Breast epithelium (tissue), 4 donors: ENCODE measurements around the gene TPM2. TPM values are rescaled to one million over a fixed set of nuclear protein-coding genes. Genes with fewer than 3 reads are reported as not detected.
A peak's percentile ranks its signal among the peaks of the same experiment; 100 is the strongest.

Experiments
- DNase-seq, 2 donors: peaks; one replicate each; pipeline ENCODE4 v3.0.0-alpha.2; 2019; ENCODE audit warnings: low spot score in 2 of 2
- H3K27ac ChIP-seq, 2 donors: fragments of 200-600 bp; sonication (generic) in 1 of 2; one replicate each; pipeline ENCODE4 v1.5.1; 2016 to 2019; ENCODE audit warnings: mild to moderate bottlenecking in 1 of 2
- H3K27me3 ChIP-seq, 2 donors: fragments of 200-600 bp; sonication (generic) in 1 of 2; one replicate each; pipeline versions ENCODE4 v1.5.1 to v1.6.0; 2017 to 2019; ENCODE audit warnings: control low read depth in 1 of 2, mild to moderate bottlenecking in 1 of 2
- H3K36me3 ChIP-seq: fragments of 200-600 bp; one replicate; pipeline ENCODE4 v1.5.1; 2019
- H3K4me1 ChIP-seq, 2 donors: fragments of 200-600 bp; sonication (generic); one replicate each; pipeline ENCODE4 v1.5.1; 2016 to 2019; ENCODE audit warnings: control low read depth in 1 of 2
- H3K4me3 ChIP-seq, 3 donors: fragments of 200-600 bp; sonication (generic); 1 replicate in 2 of 3; 2 replicates in 1 of 3; pipeline ENCODE4 v1.5.1; 2016 to 2019; ENCODE audit warnings: mild to moderate bottlenecking in 3 of 3, moderate library complexity in 2 of 3
- H3K9me3 ChIP-seq, 2 donors: fragments of 200-600 bp; sonication (generic) in 1 of 2; one replicate each; pipeline ENCODE4 v1.5.1; 2016 to 2019; ENCODE audit warnings: control low read depth in 1 of 2
- CTCF ChIP-seq, 3 donors: fragments of 450-650 bp; IDR thresholded peaks; one replicate each; pipeline ENCODE4 v1.5.1; 2016 to 2017; ENCODE audit warnings: antibody characterized with exemption in 3 of 3, mild to moderate bottlenecking in 3 of 3, moderate library complexity in 3 of 3
- POLR2A ChIP-seq: fragments of 450-650 bp; IDR thresholded peaks from one replicate; pipeline ENCODE4 v1.6.1; 2016; ENCODE audit warnings: antibody characterized with exemption, mild to moderate bottlenecking, moderate library complexity
- POLR2AphosphoS5 ChIP-seq, 3 donors: sonication (generic); formaldehyde crosslinking; IDR thresholded peaks; one replicate each; pipeline ENCODE4 v1.6.1; 2017; ENCODE audit warnings: antibody characterized with exemption in 3 of 3
- intact Hi-C: fragments of 100-400 bp; cut with DNase I; formaldehyde crosslinking; loops from one replicate; pipeline ENCODE4 v1.15.1; 2023; ENCODE audit warnings: low total_unique reads
- total RNA-seq, 3 donors: library from RNA; depleted of rRNA; stranded (reverse); fragments of >200 nt; gene quantifications; one replicate each; pipeline ENCODE4 v1.1.0, GENCODE V29; 2016

Gene TPM2
- total RNA-seq, 3 donors from 2014 or later = 143 to 402 (median 258) TPM

DNA sequence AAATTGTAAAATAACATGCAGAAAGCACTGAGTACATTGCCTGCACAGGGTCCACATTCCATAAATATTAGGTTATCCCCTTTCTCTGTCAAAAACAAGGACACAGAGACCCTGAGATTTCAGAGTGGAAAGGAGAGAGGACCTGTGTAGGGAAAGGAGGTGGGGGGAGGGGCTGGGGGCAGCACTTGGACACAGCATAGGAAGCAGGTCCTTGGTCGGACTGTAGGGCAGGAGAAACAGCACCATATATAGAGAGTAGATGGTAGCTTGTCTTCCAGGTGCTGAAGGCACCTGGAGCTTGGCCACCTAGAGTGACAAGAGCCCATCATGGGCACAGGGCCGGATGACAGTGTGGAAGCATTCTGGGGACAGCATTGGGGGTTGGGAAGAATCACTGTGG, 2.4 kb downstream of the TPM2 start:
- H3K36me3 ChIP-seq = no peaks in the 10 kb centered on the region
- no peak for DNase-seq
- H3K4me3 ChIP-seq = peak overlapping the region; percentile 55 to 81 (median 68)
- intact Hi-C loops = no loop called here
- peaks cover 0 to 3% of the 10 kb centered on the region in 2 donors for H3K4me1 ChIP-seq
- H3K27me3 ChIP-seq = no peaks in the 10 kb centered on the region
- no peaks in the 10 kb centered on the region for H3K9me3 ChIP-seq
- no peak for TF ChIP-seq POLR2AphosphoS5 (IDR thresholded peaks at IDR 0.05)
- TF ChIP-seq POLR2A = no peak
- TF ChIP-seq CTCF (IDR thresholded peaks at IDR 0.05) = no peak
- peak overlapping the region; percentile 92 to 94 for H3K27ac ChIP-seq

DNA sequence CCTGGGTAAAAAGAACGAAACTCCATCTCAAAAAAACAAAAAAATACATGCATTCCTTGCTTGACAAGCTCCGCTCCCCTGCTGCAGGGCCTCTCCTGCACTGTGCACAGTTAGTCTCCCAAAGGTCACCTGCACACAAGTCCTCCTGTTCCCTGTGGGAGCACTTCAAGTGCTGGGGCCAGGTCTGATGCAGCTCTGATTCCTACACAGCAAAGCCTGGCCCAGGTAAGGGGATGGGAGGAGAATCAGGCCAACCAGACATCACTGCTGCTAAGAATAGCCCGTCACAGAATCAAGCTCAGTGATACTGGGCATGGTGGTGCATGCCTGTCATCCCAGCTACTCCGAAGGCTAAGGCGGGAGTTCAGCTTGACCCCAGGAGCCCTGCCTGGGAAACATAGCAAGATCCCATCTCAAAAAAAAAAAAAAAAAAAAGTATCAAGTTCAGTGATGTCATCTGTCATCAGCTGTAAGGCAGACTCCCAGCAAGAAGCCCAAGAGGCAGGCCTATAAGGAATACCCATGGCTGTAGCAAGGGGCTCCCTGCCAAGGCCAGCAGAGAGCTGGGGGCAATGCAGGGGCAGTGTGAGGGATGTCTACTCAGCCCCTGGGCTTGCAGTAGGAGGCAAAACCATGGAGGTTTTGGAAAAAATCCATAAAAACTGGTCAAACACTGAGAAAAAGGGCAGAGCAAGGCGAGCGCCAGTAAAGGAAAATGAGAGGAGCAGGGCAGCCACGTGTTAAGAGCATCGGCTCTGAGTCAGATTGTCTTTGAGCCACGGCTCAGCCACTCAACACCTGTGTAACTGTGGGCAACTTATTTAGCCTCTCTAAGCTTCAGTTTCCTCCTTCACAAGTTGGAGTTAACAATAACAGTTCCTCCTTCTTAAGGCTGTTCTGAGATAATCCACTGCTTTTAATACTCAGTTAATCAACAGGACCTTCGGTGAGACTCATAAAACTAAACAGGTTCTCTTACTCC, 3.2 kb downstream of the TPM2 start:
- Histone ChIP-seq H3K27ac (peak overlapping the region; percentile 92 to 94), H3K36me3 (no peaks in the 10 kb centered on the region), H3K4me1 (peaks cover 0 to 3% of the 10 kb centered on the region in 2 donors), H3K4me3 (peak overlapping the region; percentile 55 to 81 (median 68)), H3K9me3 (no peaks in the 10 kb centered on the region), H3K27me3 (no peaks in the 10 kb centered on the region)
- intact Hi-C loops = no loop called here
- DNase-seq = no peak
- TF ChIP-seq CTCF (IDR thresholded peaks at IDR 0.05) (no peak), POLR2AphosphoS5 (IDR thresholded peaks at IDR 0.05) (no peak), POLR2A (no peak)

DNA sequence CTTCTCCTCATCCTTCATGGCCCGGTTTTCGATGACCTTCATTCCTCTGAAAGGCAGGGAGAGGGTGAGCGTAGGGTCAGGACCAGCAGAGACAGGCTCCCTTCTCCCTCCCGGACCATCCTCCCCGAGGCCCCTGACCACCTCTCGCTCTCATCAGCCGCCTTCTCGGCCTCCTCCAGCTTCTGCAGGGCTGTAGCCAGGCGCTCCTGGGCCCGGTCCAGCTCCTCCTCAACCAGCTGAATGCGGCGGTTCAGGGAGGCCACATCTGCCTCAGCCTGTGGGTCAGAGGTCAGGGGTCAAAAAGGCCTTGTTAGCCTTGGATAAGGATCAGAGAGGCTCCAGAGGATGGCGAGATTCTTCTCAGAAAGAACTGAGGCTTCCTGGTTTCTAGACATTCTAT, 4.2 kb downstream of the TPM2 start:
- TF ChIP-seq POLR2AphosphoS5 (IDR thresholded peaks at IDR 0.05) (no peak), POLR2A (no peak), CTCF (IDR thresholded peaks at IDR 0.05) (no peak)
- Histone ChIP-seq H3K36me3 (no peaks in the 10 kb centered on the region), H3K27me3 (no peaks in the 10 kb centered on the region), H3K27ac (peak overlapping the region; percentile 36 to 63), H3K4me1 (peaks cover 0 to 3% of the 10 kb centered on the region in 2 donors), H3K9me3 (no peaks in the 10 kb centered on the region), H3K4me3 (peak overlapping the region; percentile 7 to 81 (median 39))
- intact Hi-C loops = no loop called here
- DNase-seq = no peak

DNA sequence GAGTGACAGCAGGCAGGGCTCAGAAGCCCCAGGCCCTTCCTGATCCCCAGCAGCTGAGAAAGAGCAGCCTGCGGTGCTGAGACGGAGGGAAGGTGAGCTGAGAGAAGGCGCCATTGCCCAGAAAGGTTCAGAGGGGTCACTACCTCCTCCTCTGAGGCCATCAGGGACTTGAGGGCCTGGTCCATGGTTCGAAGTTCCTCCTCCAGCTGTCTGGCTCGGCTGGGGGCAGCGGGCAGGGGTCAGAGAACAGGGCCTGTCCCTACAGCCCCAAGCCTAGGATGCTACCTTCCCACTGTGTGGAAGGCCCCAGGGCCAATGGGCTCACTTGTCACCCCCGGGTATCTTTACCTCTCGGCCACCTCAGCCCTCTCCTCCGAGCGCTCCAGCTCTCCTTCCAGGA, 4.8 kb downstream of the TPM2 start:
- DNase-seq = no peak
- Histone ChIP-seq H3K4me1 (peaks cover 0 to 3% of the 10 kb centered on the region in 2 donors), H3K4me3 (peak overlapping the region in 2 of 3 donors; percentile 7 to 39), H3K27me3 (no peaks in the 10 kb centered on the region), H3K27ac (peak overlapping the region; percentile 36 to 63), H3K9me3 (no peaks in the 10 kb centered on the region), H3K36me3 (no peaks in the 10 kb centered on the region)
- TF ChIP-seq POLR2AphosphoS5 (IDR thresholded peaks at IDR 0.05) = no peak
- TF ChIP-seq POLR2A = no peak
- no peak for TF ChIP-seq CTCF (IDR thresholded peaks at IDR 0.05)
- intact Hi-C loops = no loop called here

GRCh38 chr9:35683323-35683722, 6.4 kb downstream of the TPM2 start:
- H3K36me3 ChIP-seq = no peaks in the 10 kb centered on the region
- no peak for DNase-seq
- H3K4me3 ChIP-seq = no peak overlapping the region
- no peak overlapping the region for H3K27ac ChIP-seq
- intact Hi-C loops = no loop called here
- no peaks in the 10 kb centered on the region for H3K9me3 ChIP-seq
- TF ChIP-seq CTCF (IDR thresholded peaks at IDR 0.05) = no peak
- TF ChIP-seq POLR2AphosphoS5 (IDR thresholded peaks at IDR 0.05) = no peak
- no peak for TF ChIP-seq POLR2A
- no peaks in the 10 kb centered on the region for H3K4me1 ChIP-seq
- H3K27me3 ChIP-seq = no peaks in the 10 kb centered on the region
